Endothelial cell of umbilical vein (primary cell): ENCODE results near the gene SLC23A2. TPM values are rescaled to one million over a fixed set of nuclear protein-coding genes. Genes with fewer than 3 reads are reported as not detected.

ENCODE experiments used
- BruUV-seq: library from RNA; stranded (reverse); fragments of 400-500 nt; replicated peaks from 2 replicates; lab custom pipeline; 2021; lab: Mats Ljungman, UMichigan
- CTCF ChIA-PET: fragments of 300-600, 350-600 bp; sonication (Branson Sonifier 250); formaldehyde crosslinking; loops from one replicate; lab custom pipeline; 2021; ENCODE audit warnings: antibody characterized with exemption, inconsistent platforms; lab: Charles Lee
- POLR2A ChIA-PET: fragments of 300-600, 350-600 bp; sonication (Branson Sonifier 250); formaldehyde crosslinking; loops from one replicate; lab custom pipeline; 2021; ENCODE audit warnings: antibody characterized with exemption, inconsistent platforms; lab: Charles Lee
- DNase-seq: peaks from one replicate; pipeline ENCODE4 v3.0.0-alpha.2; 2011; ENCODE audit warnings: low read depth, low spot score
- FAIRE-seq: peaks from 2 replicates; lab custom pipeline; 2011; peaks lifted over from hg19 to GRCh38; lab: Jason Lieb, UNC
- H2AFZ ChIP-seq: 2 replicates; pipeline ENCODE4 v1.6.0; 2012; ENCODE audit warnings: low read depth, low read length, control low read depth, inconsistent platforms
- H3K27ac ChIP-seq: 2 replicates; pipeline ENCODE4 v1.5.1; 2011; ENCODE audit warnings: low read depth, mild to moderate bottlenecking, control low read depth, low read length, moderate library complexity; ENCODE audit not compliant: insufficient read depth
- H3K27me3 ChIP-seq, 2 experiments: 2 replicates each; pipeline versions ENCODE4 v1.6.0 to v1.6.1; 2011; ENCODE audit warnings: low read length in 2 of 2, mixed read lengths in 1 of 2; ENCODE audit not compliant: control insufficient read depth in 2 of 2, insufficient read depth in 2 of 2
- H3K36me3 ChIP-seq, 2 experiments: 2 replicates in 1 of 2; 3 replicates in 1 of 2; pipeline ENCODE4 v1.5.1; 2011; ENCODE audit warnings: low read length in 2 of 2, mild to moderate bottlenecking in 1 of 2, moderate library complexity in 1 of 2; ENCODE audit not compliant: control insufficient read depth in 2 of 2, insufficient read depth in 2 of 2; ENCODE audit errors: extremely low read depth in 1 of 2
- H3K4me1 ChIP-seq: 3 replicates; pipeline ENCODE4 v1.5.1; 2011; ENCODE audit warnings: mild to moderate bottlenecking, low read length; ENCODE audit not compliant: control insufficient read depth, insufficient read depth; ENCODE audit errors: extremely low read depth
- H3K4me2 ChIP-seq: 2 replicates; pipeline ENCODE4 v1.6.1; 2011; ENCODE audit warnings: low read length, control low read depth, mixed read lengths; ENCODE audit not compliant: insufficient read depth
- H3K4me3 ChIP-seq, 3 experiments: fragments of 200-600 bp in 1 of 3; sonication (generic), shearing (Covaris generic) in 1 of 3; replicated peaks in 1 of 3; 2 replicates each; pipeline ENCODE4 v1.5.1; 2011 to 2016; ENCODE audit warnings: control low read depth in 3 of 3, low read length in 3 of 3, mild to moderate bottlenecking in 2 of 3, inconsistent platforms in 1 of 3, low read depth in 1 of 3, moderate library complexity in 1 of 3; ENCODE audit not compliant: insufficient read depth in 1 of 3
- H3K79me2 ChIP-seq: 2 replicates; pipeline ENCODE4 v1.6.0; 2012; ENCODE audit warnings: low read length, inconsistent platforms; ENCODE audit not compliant: control insufficient read depth, insufficient read depth
- H3K9ac ChIP-seq: replicated peaks from 2 replicates; pipeline ENCODE3; 2011; ENCODE audit warnings: low read length, control low read depth; ENCODE audit not compliant: insufficient read depth; ENCODE audit errors: extremely low read depth
- H3K9me1 ChIP-seq: replicated peaks from 3 replicates; pipeline ENCODE4 v1.6.0; 2011; ENCODE audit warnings: mild to moderate bottlenecking, low read length; ENCODE audit not compliant: control insufficient read depth, insufficient read depth; ENCODE audit errors: extremely low read depth
- H3K9me3 ChIP-seq: replicated peaks from 2 replicates; pipeline ENCODE4 v1.5.1; 2012; ENCODE audit warnings: low read length, inconsistent platforms; ENCODE audit not compliant: control insufficient read depth, insufficient read depth
- H4K20me1 ChIP-seq: replicated peaks from 2 replicates; pipeline ENCODE3; 2011; ENCODE audit warnings: mild to moderate bottlenecking, low read length; ENCODE audit not compliant: control insufficient read depth, insufficient read depth; ENCODE audit errors: extremely low read depth
- CTCF ChIP-seq, 2 donors: IDR thresholded peaks; 1 replicate in 1 of 2; 2 replicates in 1 of 2; pipeline ENCODE4 v1.5.1; 2011; ENCODE audit warnings: low read length in 2 of 2, mild to moderate bottlenecking in 2 of 2, moderate library complexity in 2 of 2, control low read depth in 1 of 2, inconsistent platforms in 1 of 2, low read depth in 1 of 2; ENCODE audit not compliant: insufficient read depth in 1 of 2; ENCODE audit errors: extremely low read depth in 1 of 2
- EZH2 ChIP-seq: IDR thresholded peaks from 2 replicates; pipeline ENCODE4 v1.6.1; 2012; ENCODE audit warnings: borderline replicate concordance, low read depth, mild to moderate bottlenecking, moderate library complexity, low read length, inconsistent platforms; ENCODE audit not compliant: severe bottlenecking
- FOS ChIP-seq: IDR thresholded peaks from 2 replicates; pipeline ENCODE4 v1.6.1; 2011; ENCODE audit warnings: mild to moderate bottlenecking, low read length, moderate library complexity, borderline replicate concordance; ENCODE audit not compliant: insufficient read depth
- GATA2 ChIP-seq: IDR thresholded peaks from 2 replicates; pipeline ENCODE4 v1.7.0; 2011; ENCODE audit warnings: low read depth, mild to moderate bottlenecking, moderate library complexity, mixed read lengths, low read length; ENCODE audit not compliant: insufficient read length, insufficient read depth
- JUN ChIP-seq: IDR thresholded peaks from 2 replicates; pipeline ENCODE4 v1.6.1; 2011; ENCODE audit warnings: borderline replicate concordance, low read depth; ENCODE audit not compliant: insufficient read length, insufficient read depth
- MAX ChIP-seq: IDR thresholded peaks from 2 replicates; pipeline ENCODE4 v1.6.1; 2011; ENCODE audit not compliant: insufficient read depth, insufficient read length
- MYC ChIP-seq: IDR thresholded peaks from one replicate; pipeline ENCODE4 v1.6.1; 2011; ENCODE audit warnings: mild to moderate bottlenecking, low read depth, low read length
- POLR2A ChIP-seq: IDR thresholded peaks from 2 replicates; pipeline ENCODE4 v1.6.1; 2012; ENCODE audit warnings: low read depth, mild to moderate bottlenecking, control low read depth, low read length
- POLR2AphosphoS5 ChIP-seq: IDR thresholded peaks from 2 replicates; pipeline ENCODE4 v1.6.1; 2012; ENCODE audit warnings: low read depth, mild to moderate bottlenecking, control low read depth, low read length, moderate library complexity; ENCODE audit not compliant: insufficient read depth
- dilution Hi-C: fragments of 300-500 bp; cut with MboI; formaldehyde crosslinking; loops from one replicate; pipeline ENCODE4 v1.15.0; 2019; ENCODE audit warnings: low sequenced_read_pairs; ENCODE audit not compliant: extremely low pct_ligation_motif_present
- intact Hi-C: fragments of 100-400 bp; cut with micrococcal nuclease; formaldehyde crosslinking; loops from one replicate; pipeline ENCODE4 v1.10.0; 2022
- polyA plus RNA-seq, 4 experiments: library from polyadenylated mRNA; depleted of rRNA in 3 of 4; stranded (reverse) in 3 of 4; unstranded in 1 of 4; fragments of >200 nt; gene quantifications; 2 replicates each; pipeline versions ENCODE4 v1.2.1 to v1.2.3, GENCODE V29; 2011 to 2012; ENCODE audit warnings: missing spikeins in 1 of 4
- total RNA-seq: library from RNA; stranded (reverse); gene quantifications from 2 replicates; pipeline ENCODE4 v1.2.3, GENCODE V29; 2021

The SLC23A2 gene
- total and polyA plus RNA-seq, 2 donors (not counting 3 experiments of a cell fraction or from before 2014, with no cell fraction given), result 24.4 to 24.5 TPM

- intact Hi-C loops (no loop called here), dilution Hi-C loops (no loop called here)
- Histone ChIP-seq H3K9me3 (no peaks in the 10 kb centered on the region), H3K4me1 (no peaks in the 10 kb centered on the region), H3K4me2 (no peak overlapping the region), H3K9me1 (no peaks in the 10 kb centered on the region), H3K27ac (no peak overlapping the region), H3K4me3 (no peak overlapping the region), H3K79me2 (no peaks in the 10 kb centered on the region), H4K20me1 (no peaks in the 10 kb centered on the region), H3K27me3 (no peaks in the 10 kb centered on the region), H3K9ac (no peak overlapping the region), H3K36me3 (peaks cover 0 to 14% of the 10 kb centered on the region in 2 experiments), H2AFZ (no peak overlapping the region)
- no peak for TF ChIP-seq POLR2AphosphoS5
- no peak for TF ChIP-seq FOS
- TF ChIP-seq CTCF (IDR thresholded peaks at IDR 0.05; ENCODE audit: extremely low read depth in 1 of 2, insufficient read depth in 1 of 2, low read depth in 1 of 2, low read length in 2 of 2), result no peak
- TF ChIP-seq JUN, result no peak
- TF ChIP-seq POLR2A, result no peak
- no peak for TF ChIP-seq MAX
- no peak for TF ChIP-seq EZH2
- TF ChIP-seq MYC, result no peak
- no peak for TF ChIP-seq GATA2
- CTCF ChIA-PET, result interaction anchor here (0.7 to 2.1 kb wide), 6 partner anchors 12 to 179 kb away, joined by 3 to 8 read pairs (median 4); no protein-coding TSS in a partner anchor
- no TSS peak for BruUV-seq
- DNase-seq (no peak), FAIRE-seq (no peak)
- POLR2A ChIA-PET, result interaction anchor here (0.5 kb wide), 1 partner anchor 586 kb away, joined by 4 read pairs; no protein-coding TSS in a partner anchor
Measured at GRCh38 chr20:4876731-4877130, 124.6 kb downstream of the SLC23A2 start.
